GM12878 (cell line): ENCODE results near the gene TRAPPC12. TPM values are rescaled to one million over a fixed set of nuclear protein-coding genes. Genes with fewer than 3 reads are reported as not detected.

Source experiments
- ATAC-seq: fragments of 200-7000 bp; cut with Tn5 transposase; 3 replicates; pipeline ENCODE4 v1.9.1; 2020; ENCODE audit warnings: mild to moderate bottlenecking, moderate library complexity
- BruUV-seq: library from RNA; stranded (reverse); fragments of 400-500 nt; replicated peaks from 2 replicates; lab custom pipeline; 2021; lab: Mats Ljungman, UMichigan
- CTCF ChIA-PET: fragments of 300-600 bp; sonication (Branson Sonifier 250); formaldehyde crosslinking; extraction: SDS; loops from one replicate; lab custom pipeline; 2021; ENCODE audit warnings: inconsistent platforms; lab: Yijun Ruan, JAX
- POLR2A ChIA-PET: fragments of 350-600 bp; formaldehyde crosslinking; extraction: SDS; loops from one replicate; lab custom pipeline; 2021; ENCODE audit warnings: inconsistent platforms; lab: Charles Lee
- RAD21 ChIA-PET: fragments of 300-600 bp; sonication (Branson Sonifier 250); formaldehyde crosslinking; loops from one replicate; lab custom pipeline; 2023; ENCODE audit warnings: antibody characterized with exemption; ENCODE audit not compliant: unreplicated experiment; lab: Charles Lee
- SMC1A ChIA-PET: fragments of 300-600 bp; sonication (Branson Sonifier 250); formaldehyde crosslinking; loops from one replicate; lab custom pipeline; 2023; ENCODE audit not compliant: unreplicated experiment, uncharacterized antibody; lab: Charles Lee
- DNase-seq: peaks from one replicate; pipeline ENCODE4 v3.0.0-alpha.2; 2011; ENCODE audit warnings: low read depth, low spot score
- FAIRE-seq: peaks from 3 replicates; lab custom pipeline; 2011; peaks lifted over from hg19 to GRCh38; lab: Jason Lieb, UNC
- H2AFZ ChIP-seq: 2 replicates; pipeline ENCODE4 v1.6.0; 2011; ENCODE audit warnings: low read depth, low read length, control low read depth; ENCODE audit not compliant: control insufficient read depth
- H3K27ac ChIP-seq: 2 replicates; pipeline ENCODE4 v1.5.1; 2011; ENCODE audit warnings: control low read depth; ENCODE audit not compliant: control insufficient read depth, insufficient read depth
- H3K27me3 ChIP-seq, 2 experiments: replicated peaks in 1 of 2; 2 replicates each; pipeline versions ENCODE4 v1.6.0 to v1.6.1; 2011; ENCODE audit warnings: low read length in 1 of 2; ENCODE audit not compliant: control insufficient read depth in 2 of 2, insufficient read depth in 2 of 2
- H3K36me3 ChIP-seq, 2 experiments: 2 replicates each; pipeline ENCODE4 v1.5.1; 2011; ENCODE audit warnings: low read length in 1 of 2; ENCODE audit not compliant: control insufficient read depth in 2 of 2, insufficient read depth in 2 of 2
- H3K4me1 ChIP-seq: 2 replicates; pipeline ENCODE4 v1.6.1; 2011; ENCODE audit warnings: mild to moderate bottlenecking, low read length, moderate library complexity, mixed read lengths; ENCODE audit not compliant: control insufficient read depth, insufficient read depth
- H3K4me2 ChIP-seq: 2 replicates; pipeline ENCODE4 v1.6.0; 2011; ENCODE audit warnings: control low read depth; ENCODE audit not compliant: control insufficient read depth, insufficient read depth
- H3K4me3 ChIP-seq: fragments of 200-600 bp; sonication (generic); 2 replicates; pipeline ENCODE4 v1.5.1; 2016
- H3K79me2 ChIP-seq: 2 replicates; pipeline ENCODE4 v1.6.0; 2011; ENCODE audit warnings: low read length; ENCODE audit not compliant: control insufficient read depth, insufficient read depth
- H3K9ac ChIP-seq: 2 replicates; pipeline ENCODE4 v1.8.0; 2011; ENCODE audit warnings: low read length, control low read depth, mixed read lengths; ENCODE audit not compliant: control insufficient read depth, insufficient read depth
- H3K9me3 ChIP-seq: replicated peaks from 3 replicates; pipeline ENCODE4 v1.5.1; 2011; ENCODE audit warnings: mild to moderate bottlenecking, low read length; ENCODE audit not compliant: control insufficient read depth, insufficient read depth
- H4K20me1 ChIP-seq: 2 replicates; pipeline ENCODE4 v1.6.0; 2011; ENCODE audit not compliant: control insufficient read depth, insufficient read depth
- RELA ChIP-seq: fragments of 450-650 bp; IDR thresholded peaks from 2 replicates; pipeline ENCODE4 v1.8.0; 2014; ENCODE audit warnings: borderline replicate concordance; ENCODE audit not compliant: partially characterized antibody
- TAF1 ChIP-seq: IDR thresholded peaks from 2 replicates; pipeline ENCODE4 v1.6.1; 2011; ENCODE audit warnings: mild to moderate bottlenecking, low read depth, low read length, borderline replicate concordance
- WGBS: methylation state at CpG from one replicate; pipeline ENCODE4 v1.1.6; 2016; ENCODE audit warnings: low lambda C conversion rate; ENCODE audit not compliant: insufficient replicate concordance, insufficient coverage; ENCODE audit errors: missing lambda C conversion rate; 5-methylcytosine and 5-hydroxymethylcytosine counted together
- in situ Hi-C: fragments of 300-500 bp; cut with MboI; formaldehyde crosslinking; loops from 9 replicates; pipeline ENCODE4 v1.14.3; 2018; ENCODE audit warnings: mixed read lengths
- intact Hi-C: fragments of 100-400 bp; cut with micrococcal nuclease; formaldehyde crosslinking; loops from one replicate; pipeline ENCODE4 v1.14.2; 2022; ENCODE audit not compliant: unreplicated experiment
- polyA plus RNA-seq, 11 experiments: library from polyadenylated mRNA; depleted of rRNA in 4 of 11; unstranded in 6 of 11; stranded (reverse) in 5 of 11; fragments of >200 nt; fragmentation: Nextera tagmentation in 4 of 11; fragmentation: Illumina TruSeq in 1 of 11; extraction: Ambion mirVana in 4 of 11; extraction: Trizol in 1 of 11; gene quantifications; 1 replicate in 1 of 11; 2 replicates in 10 of 11; pipeline versions ENCODE4 v1.2.1 to v1.2.3, GENCODE V29; 2011 to 2016; ENCODE audit warnings: inconsistent platforms in 2 of 11, missing spikeins in 2 of 11, low read depth in 1 of 11
- total RNA-seq, 4 experiments: library from RNA; depleted of rRNA in 3 of 4; stranded (reverse); fragments of >200 nt in 3 of 4; fragmentation: Illumina TruSeq in 1 of 4; extraction: Trizol in 1 of 4; gene quantifications; 2 replicates each; pipeline versions ENCODE4 v1.2.1 to v1.2.3, GENCODE V29; 2013 to 2021
- TF ChIP-seq, protein P1 (sequence below): fragments of 450-650 bp; formaldehyde crosslinking; IDR thresholded peaks from 2 replicates; pipeline ENCODE4 v1.5.0; 2022; ENCODE audit warnings: mild to moderate bottlenecking, missing genetic modification characterization
- TF ChIP-seq, protein P2 (sequence below): fragments of 450-650 bp; IDR thresholded peaks from 2 replicates; pipeline ENCODE4 v1.6.1; 2018; ENCODE audit warnings: mild to moderate bottlenecking, low read depth, moderate library complexity; ENCODE audit not compliant: partially characterized antibody

The TRAPPC12 gene
- total and polyA plus RNA-seq, 10 of the 15 experiments (the other 5 are each of a cell fraction or from before 2014, with no cell fraction given): 8.6 to 77.1 (median 37.4) TPM

DNA sequence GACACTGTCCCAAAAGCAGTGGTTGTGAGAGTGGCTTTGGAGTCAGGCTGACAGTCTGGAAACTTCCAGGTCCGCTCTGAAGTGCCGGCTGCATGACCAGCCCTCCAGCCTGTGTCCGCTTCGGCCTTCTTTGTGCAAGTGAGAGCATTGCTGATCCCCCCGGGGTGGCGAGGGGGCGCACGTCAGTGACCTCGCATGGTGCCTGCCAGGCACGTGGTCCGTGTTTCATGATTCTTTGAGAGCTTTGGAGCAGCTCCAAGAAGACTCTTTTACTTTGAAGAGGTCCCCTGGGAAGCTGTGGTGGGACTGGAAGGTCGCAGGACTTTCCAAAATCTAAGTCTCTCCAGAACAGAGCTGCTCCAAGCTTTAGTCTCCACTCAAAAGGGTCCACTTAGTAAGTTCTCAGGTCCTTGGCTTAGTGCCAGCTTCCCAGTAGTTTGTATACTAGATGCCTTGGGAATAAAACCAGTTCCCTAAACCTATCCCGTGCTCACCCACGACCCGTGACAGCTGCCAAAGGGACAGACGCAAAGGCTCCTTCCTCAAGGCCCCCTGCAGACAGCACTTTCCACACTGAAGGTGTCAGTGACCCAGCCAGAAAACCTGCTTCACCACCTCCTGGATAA lies 71.0 kb downstream of the TRAPPC12 start:
- TF ChIP-seq, protein P1, sequence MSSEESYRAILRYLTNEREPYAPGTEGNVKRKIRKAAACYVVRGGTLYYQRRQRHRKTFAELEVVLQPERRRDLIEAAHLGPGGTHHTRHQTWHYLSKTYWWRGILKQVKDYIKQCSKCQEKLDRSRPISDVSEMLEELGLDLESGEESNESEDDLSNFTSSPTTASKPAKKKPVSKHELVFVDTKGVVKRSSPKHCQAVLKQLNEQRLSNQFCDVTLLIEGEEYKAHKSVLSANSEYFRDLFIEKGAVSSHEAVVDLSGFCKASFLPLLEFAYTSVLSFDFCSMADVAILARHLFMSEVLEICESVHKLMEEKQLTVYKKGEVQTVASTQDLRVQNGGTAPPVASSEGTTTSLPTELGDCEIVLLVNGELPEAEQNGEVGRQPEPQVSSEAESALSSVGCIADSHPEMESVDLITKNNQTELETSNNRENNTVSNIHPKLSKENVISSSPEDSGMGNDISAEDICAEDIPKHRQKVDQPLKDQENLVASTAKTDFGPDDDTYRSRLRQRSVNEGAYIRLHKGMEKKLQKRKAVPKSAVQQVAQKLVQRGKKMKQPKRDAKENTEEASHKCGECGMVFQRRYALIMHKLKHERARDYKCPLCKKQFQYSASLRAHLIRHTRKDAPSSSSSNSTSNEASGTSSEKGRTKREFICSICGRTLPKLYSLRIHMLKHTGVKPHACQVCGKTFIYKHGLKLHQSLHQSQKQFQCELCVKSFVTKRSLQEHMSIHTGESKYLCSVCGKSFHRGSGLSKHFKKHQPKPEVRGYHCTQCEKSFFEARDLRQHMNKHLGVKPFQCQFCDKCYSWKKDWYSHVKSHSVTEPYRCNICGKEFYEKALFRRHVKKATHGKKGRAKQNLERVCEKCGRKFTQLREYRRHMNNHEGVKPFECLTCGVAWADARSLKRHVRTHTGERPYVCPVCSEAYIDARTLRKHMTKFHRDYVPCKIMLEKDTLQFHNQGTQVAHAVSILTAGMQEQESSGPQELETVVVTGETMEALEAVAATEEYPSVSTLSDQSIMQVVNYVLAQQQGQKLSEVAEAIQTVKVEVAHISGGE (CRISPR knock-in tag): no peak
- TF ChIP-seq, protein P2, sequence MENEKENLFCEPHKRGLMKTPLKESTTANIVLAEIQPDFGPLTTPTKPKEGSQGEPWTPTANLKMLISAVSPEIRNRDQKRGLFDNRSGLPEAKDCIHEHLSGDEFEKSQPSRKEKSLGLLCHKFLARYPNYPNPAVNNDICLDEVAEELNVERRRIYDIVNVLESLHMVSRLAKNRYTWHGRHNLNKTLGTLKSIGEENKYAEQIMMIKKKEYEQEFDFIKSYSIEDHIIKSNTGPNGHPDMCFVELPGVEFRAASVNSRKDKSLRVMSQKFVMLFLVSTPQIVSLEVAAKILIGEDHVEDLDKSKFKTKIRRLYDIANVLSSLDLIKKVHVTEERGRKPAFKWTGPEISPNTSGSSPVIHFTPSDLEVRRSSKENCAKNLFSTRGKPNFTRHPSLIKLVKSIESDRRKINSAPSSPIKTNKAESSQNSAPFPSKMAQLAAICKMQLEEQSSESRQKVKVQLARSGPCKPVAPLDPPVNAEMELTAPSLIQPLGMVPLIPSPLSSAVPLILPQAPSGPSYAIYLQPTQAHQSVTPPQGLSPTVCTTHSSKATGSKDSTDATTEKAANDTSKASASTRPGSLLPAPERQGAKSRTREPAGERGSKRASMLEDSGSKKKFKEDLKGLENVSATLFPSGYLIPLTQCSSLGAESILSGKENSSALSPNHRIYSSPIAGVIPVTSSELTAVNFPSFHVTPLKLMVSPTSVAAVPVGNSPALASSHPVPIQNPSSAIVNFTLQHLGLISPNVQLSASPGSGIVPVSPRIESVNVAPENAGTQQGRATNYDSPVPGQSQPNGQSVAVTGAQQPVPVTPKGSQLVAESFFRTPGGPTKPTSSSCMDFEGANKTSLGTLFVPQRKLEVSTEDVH: no peak
- TF ChIP-seq TAF1: no peak
- no peak for TF ChIP-seq RELA
- WGBS: 93% methylated on average over 16 of the region's 16 CpGs
- RAD21 ChIA-PET: no interaction called here

More for the DNA sequence above, 71.0 kb downstream of the TRAPPC12 start:
- intact Hi-C loops: no loop called here
- no peaks in the 10 kb centered on the region for H3K27me3 ChIP-seq
- ChIA-PET POLR2A (no interaction called here), SMC1A (no interaction called here), CTCF (interaction anchor here (1.2 to 1.3 kb wide), 2 partner anchors 10 to 26 kb away, joined by 3 read pairs; no protein-coding TSS in a partner anchor)
- H3K9ac ChIP-seq: no peak overlapping the region
- H3K4me2 ChIP-seq: no peak overlapping the region
- DNase-seq: no peak
- H3K36me3 ChIP-seq: peaks cover 6 to 7% of the 10 kb centered on the region in 2 experiments; a peak in 3 of 4 replicates
- no peak overlapping the region for H2AFZ ChIP-seq
- no peak overlapping the region for H3K27ac ChIP-seq
- no peaks in the 10 kb centered on the region for H3K4me1 ChIP-seq
- in situ Hi-C loops: loop anchor here (25.0 kb wide), 1 partner anchor 1338 kb away; no protein-coding TSS in a partner anchor
- H4K20me1 ChIP-seq: no peaks in the 10 kb centered on the region
- no peak for FAIRE-seq
- no peaks in the 10 kb centered on the region for H3K9me3 ChIP-seq
- no peak overlapping the region for H3K4me3 ChIP-seq
- no peak for ATAC-seq
- no peaks in the 10 kb centered on the region for H3K79me2 ChIP-seq
- BruUV-seq: no TSS peak
